ENCODE data around the gene RPS16.

Gene RPS16

DNA sequence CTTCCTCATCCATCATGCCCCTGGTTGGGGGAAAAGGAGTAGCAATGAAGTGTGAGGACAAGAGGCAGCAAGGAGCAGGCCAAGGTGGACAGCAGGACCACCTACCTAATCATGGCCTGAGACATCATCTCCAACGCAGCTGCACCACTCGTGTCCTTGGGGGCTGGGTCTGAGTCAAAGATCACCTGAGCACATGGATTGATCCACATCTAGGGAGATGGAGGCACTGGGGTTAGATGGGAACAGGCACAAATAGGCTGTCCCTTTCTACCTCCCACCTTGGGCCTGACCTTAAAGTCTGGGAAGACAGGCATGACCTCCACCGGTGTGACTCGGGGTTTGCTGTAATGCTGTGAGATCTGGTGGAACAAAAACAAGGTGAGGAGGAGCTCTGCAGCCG lies 47.1 kb downstream of the RPS16 start:
- TF ChIP-seq, protein P1, sequence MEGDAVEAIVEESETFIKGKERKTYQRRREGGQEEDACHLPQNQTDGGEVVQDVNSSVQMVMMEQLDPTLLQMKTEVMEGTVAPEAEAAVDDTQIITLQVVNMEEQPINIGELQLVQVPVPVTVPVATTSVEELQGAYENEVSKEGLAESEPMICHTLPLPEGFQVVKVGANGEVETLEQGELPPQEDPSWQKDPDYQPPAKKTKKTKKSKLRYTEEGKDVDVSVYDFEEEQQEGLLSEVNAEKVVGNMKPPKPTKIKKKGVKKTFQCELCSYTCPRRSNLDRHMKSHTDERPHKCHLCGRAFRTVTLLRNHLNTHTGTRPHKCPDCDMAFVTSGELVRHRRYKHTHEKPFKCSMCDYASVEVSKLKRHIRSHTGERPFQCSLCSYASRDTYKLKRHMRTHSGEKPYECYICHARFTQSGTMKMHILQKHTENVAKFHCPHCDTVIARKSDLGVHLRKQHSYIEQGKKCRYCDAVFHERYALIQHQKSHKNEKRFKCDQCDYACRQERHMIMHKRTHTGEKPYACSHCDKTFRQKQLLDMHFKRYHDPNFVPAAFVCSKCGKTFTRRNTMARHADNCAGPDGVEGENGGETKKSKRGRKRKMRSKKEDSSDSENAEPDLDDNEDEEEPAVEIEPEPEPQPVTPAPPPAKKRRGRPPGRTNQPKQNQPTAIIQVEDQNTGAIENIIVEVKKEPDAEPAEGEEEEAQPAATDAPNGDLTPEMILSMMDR (IDR thresholded peaks at IDR 0.05): no peak
- Histone ChIP-seq H3K4me3 (no peak overlapping the region), H3K27ac (peak overlapping the region in 1 of 2 donors; percentile 98), H3K9me3 (no peaks in the 10 kb centered on the region), H3K4me1 (peaks cover 0 to 33% (median 21%) of the 10 kb centered on the region in 4 donors), H3K27me3 (no peaks in the 10 kb centered on the region), H3K36me3 (peaks cover 22 to 66% (median 54%) of the 10 kb centered on the region in 3 donors)
- intact Hi-C loops (cut with DNase I; ENCODE audit: low total_unique reads): no loop called here
- DNase-seq: no peak

DNA sequence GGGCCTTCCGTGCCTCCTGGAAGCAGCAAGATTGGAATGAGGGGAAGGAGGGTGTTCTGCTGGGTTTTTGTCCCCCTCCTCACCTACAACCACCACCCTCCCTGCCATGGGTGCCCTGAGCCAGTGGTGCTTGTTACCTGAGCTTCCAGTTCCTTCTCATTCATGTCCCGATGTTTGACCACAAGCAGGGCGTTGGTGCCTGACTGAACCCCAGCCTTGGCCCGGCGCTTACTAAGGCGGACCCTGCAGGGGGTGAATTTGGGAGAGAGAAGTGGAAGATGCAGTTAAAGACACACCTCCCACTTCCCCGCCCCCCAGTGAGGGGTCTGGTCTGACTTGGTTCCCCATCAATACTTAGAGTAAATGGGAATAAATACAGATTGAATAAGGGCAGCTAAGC lies 49.2 kb downstream of the RPS16 start:
- Histone ChIP-seq H3K9me3 (no peaks in the 10 kb centered on the region), H3K4me3 (no peak overlapping the region), H3K27me3 (no peaks in the 10 kb centered on the region), H3K4me1 (peaks cover 0 to 19% (median 11%) of the 10 kb centered on the region in 4 donors), H3K27ac (no peak overlapping the region), H3K36me3 (peaks cover 41 to 83% (median 69%) of the 10 kb centered on the region in 3 donors)
- no peak for DNase-seq
- TF ChIP-seq, protein P1 (IDR thresholded peaks at IDR 0.05): no peak
- intact Hi-C loops (cut with DNase I; ENCODE audit: low total_unique reads): no loop called here

DNA sequence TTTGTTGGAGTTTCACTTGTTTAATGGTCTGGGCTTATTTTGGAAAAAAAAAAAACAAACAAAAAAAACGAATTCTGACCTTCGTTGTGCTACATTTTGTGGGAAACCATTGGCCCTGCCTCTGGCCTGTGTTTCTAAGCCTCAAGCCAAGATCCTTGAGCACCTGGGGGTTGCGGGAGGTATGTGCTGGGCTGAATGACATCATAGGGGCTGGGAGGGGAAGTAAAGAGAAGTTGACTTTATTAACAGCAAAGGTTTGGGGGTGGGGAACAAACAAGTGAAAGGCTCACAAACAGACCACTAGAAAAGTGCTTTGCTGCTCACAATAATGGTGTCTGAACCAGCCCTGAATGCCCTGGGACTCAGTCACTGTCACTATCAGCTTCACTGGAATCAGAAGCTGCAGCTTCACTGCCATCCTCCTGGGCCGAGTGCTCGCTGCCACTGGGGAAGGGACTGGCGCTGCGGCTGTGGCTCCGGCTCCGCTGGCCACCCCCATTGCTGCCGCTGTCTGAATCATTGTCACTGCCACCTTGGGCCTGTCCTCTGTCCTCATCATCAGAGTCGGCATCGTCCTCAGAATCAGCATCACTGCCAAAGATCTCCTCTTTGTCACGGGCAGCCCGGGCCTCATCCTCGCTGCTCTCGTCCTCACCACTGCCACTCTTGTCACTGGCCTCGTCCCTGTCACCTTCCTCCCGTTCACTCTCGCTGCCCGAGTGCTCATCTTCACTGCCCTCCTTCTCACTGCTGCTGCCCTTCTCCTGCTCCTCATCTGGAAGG lies 49.9 kb downstream of the RPS16 start:
- intact Hi-C loops (cut with DNase I; ENCODE audit: low total_unique reads): no loop called here
- H3K36me3 ChIP-seq: peaks cover 48 to 90% (median 76%) of the 10 kb centered on the region in 3 donors
- no peak for DNase-seq

DNA sequence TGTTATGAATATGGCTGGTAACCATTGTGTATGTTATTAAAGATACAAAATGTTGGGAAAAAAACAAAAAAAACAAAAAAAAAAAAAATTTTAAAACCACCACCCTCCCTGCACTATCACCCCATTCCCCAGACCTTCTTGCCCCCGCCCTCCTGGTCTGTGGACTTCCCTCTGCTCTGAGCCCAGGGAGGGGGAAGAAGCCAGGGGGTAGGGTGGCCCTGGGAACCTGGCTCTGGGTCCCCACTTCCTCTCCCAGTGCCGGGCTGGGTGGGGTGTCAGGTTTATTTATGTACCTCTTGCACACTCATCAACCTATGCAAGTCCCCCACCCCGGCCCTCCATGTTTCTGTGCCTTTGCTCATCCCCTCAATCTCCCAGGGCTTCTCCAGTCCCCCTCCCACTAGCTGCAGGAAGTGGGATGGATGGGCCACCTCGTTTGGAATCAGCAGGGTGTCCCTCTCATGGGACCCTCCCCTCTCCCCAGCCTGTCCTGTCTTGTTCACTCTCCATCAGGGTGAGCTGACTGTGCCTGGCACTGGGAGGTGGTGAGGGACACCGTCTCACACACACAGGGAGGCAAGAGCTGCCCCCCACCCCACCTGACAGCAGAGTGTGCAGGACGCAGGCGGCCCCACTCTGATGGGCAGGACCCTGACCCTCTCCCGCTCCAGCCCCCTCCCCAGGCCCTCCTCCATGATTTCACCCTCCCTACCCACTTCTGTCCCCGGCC lies 50.7 kb downstream of the RPS16 start:
- H3K36me3 ChIP-seq: peaks cover 56 to 98% (median 84%) of the 10 kb centered on the region in 3 donors
- no peaks in the 10 kb centered on the region for H3K9me3 ChIP-seq
- no peak overlapping the region for H3K4me3 ChIP-seq
- TF ChIP-seq, protein P1 (IDR thresholded peaks at IDR 0.05): no peak
- H3K4me1 ChIP-seq: peaks cover 0 to 14% (median 7%) of the 10 kb centered on the region in 4 donors
- intact Hi-C loops (cut with DNase I; ENCODE audit: low total_unique reads): no loop called here
- no peaks in the 10 kb centered on the region for H3K27me3 ChIP-seq
- no peak overlapping the region for H3K27ac ChIP-seq
- no peak for DNase-seq

More for the DNA sequence above, 49.9 kb downstream of the RPS16 start:
- TF ChIP-seq, protein P1 (IDR thresholded peaks at IDR 0.05): no peak
- Histone ChIP-seq H3K4me3 (no peak overlapping the region), H3K27me3 (no peaks in the 10 kb centered on the region), H3K9me3 (no peaks in the 10 kb centered on the region), H3K4me1 (peaks cover 0 to 19% (median 11%) of the 10 kb centered on the region in 4 donors), H3K27ac (no peak overlapping the region)

Data from tibial artery (tissue), 4 donors.